IMR-90 (cell line): ENCODE data around the gene EPHB1. TPM values are rescaled to one million over a fixed set of nuclear protein-coding genes. Genes with fewer than 3 reads are reported as not detected.

ENCODE experiments used
- ATAC-seq: fragments of 200-7000 bp; cut with Tn5 transposase; 2 replicates; pipeline ENCODE4 v1.9.1; 2020; ENCODE audit warnings: low read depth, mild to moderate bottlenecking, moderate library complexity
- BruUV-seq: library from RNA; stranded (reverse); fragments of 400-500 nt; replicated peaks from 2 replicates; lab custom pipeline; 2021; lab: Mats Ljungman, UMichigan
- CTCF ChIA-PET: fragments of 300-600 bp; formaldehyde crosslinking; extraction: SDS; loops from one replicate; lab custom pipeline; 2021; ENCODE audit warnings: antibody characterized with exemption; lab: Yijun Ruan, JAX
- POLR2A ChIA-PET: fragments of 300-600 bp; sonication (Branson Sonifier 250); formaldehyde crosslinking; loops from one replicate; lab custom pipeline; 2022; ENCODE audit warnings: antibody characterized with exemption; ENCODE audit not compliant: unreplicated experiment; lab: Charles Lee
- DNase-seq: peaks from one replicate; pipeline ENCODE4 v3.0.0; 2013
- H2AFZ ChIP-seq: replicated peaks from 2 replicates; pipeline ENCODE3; 2013; ENCODE audit warnings: low read length, mild to moderate bottlenecking; ENCODE audit not compliant: poor library complexity
- H2AK5ac ChIP-seq: 2 replicates; pipeline ENCODE4 v1.6.1; 2013; ENCODE audit warnings: low read depth, low read length, inconsistent platforms
- H2AK9ac ChIP-seq: replicated peaks from 2 replicates; pipeline ENCODE3; 2013; ENCODE audit warnings: mild to moderate bottlenecking, low read depth, low read length, moderate library complexity; ENCODE audit not compliant: poor library complexity
- H2BK120ac ChIP-seq: 2 replicates; pipeline ENCODE4 v1.6.1; 2013; ENCODE audit warnings: low read depth, low read length, inconsistent platforms
- H2BK15ac ChIP-seq: 3 replicates; pipeline ENCODE4 v1.6.1; 2013; ENCODE audit warnings: low read depth, low read length, inconsistent platforms
- H2BK20ac ChIP-seq: 2 replicates; pipeline ENCODE4 v1.6.1; 2013; ENCODE audit warnings: low read depth, mild to moderate bottlenecking, inconsistent platforms, low read length, moderate library complexity
- H2BK5ac ChIP-seq: 2 replicates; pipeline ENCODE4 v1.6.1; 2013; ENCODE audit warnings: mild to moderate bottlenecking, low read depth, low read length, inconsistent platforms; ENCODE audit not compliant: poor library complexity, severe bottlenecking
- H3K14ac ChIP-seq: replicated peaks from 2 replicates; pipeline ENCODE4 v1.6.1; 2013; ENCODE audit warnings: low read depth, low read length, inconsistent platforms
- H3K18ac ChIP-seq: 2 replicates; pipeline ENCODE4 v1.6.1; 2013; ENCODE audit warnings: low read depth, low read length, control low read depth
- H3K23ac ChIP-seq: 2 replicates; pipeline ENCODE4 v1.6.1; 2013; ENCODE audit warnings: low read depth, low read length, inconsistent platforms
- H3K27ac ChIP-seq: 2 replicates; pipeline ENCODE4 v1.5.1; 2013; ENCODE audit warnings: mild to moderate bottlenecking, control low read depth, low read length; ENCODE audit not compliant: insufficient read depth
- H3K27me3 ChIP-seq: 2 replicates; pipeline ENCODE4 v1.6.1; 2013; ENCODE audit warnings: low read length; ENCODE audit not compliant: control insufficient read depth, insufficient read depth
- H3K36me3 ChIP-seq: 2 replicates; pipeline ENCODE4 v1.6.1; 2013; ENCODE audit warnings: low read length, mixed read lengths; ENCODE audit not compliant: control insufficient read depth, insufficient read depth
- H3K4ac ChIP-seq: 2 replicates; pipeline ENCODE4 v1.6.1; 2013; ENCODE audit warnings: low read depth, low read length, inconsistent platforms
- H3K4me1 ChIP-seq: 2 replicates; pipeline ENCODE4 v1.6.1; 2013; ENCODE audit warnings: low read length, mixed read lengths; ENCODE audit not compliant: control insufficient read depth, insufficient read depth
- H3K4me2 ChIP-seq: 2 replicates; pipeline ENCODE4 v1.6.1; 2013; ENCODE audit warnings: low read depth, mild to moderate bottlenecking, control low read depth, low read length, moderate library complexity
- H3K4me3 ChIP-seq: 2 replicates; pipeline ENCODE4 v1.5.1; 2013; ENCODE audit warnings: low read depth, mild to moderate bottlenecking, control low read depth, low read length, moderate library complexity; ENCODE audit not compliant: insufficient read depth
- H3K56ac ChIP-seq: 2 replicates; pipeline ENCODE4 v1.6.1; 2013; ENCODE audit warnings: low read length, inconsistent platforms; ENCODE audit not compliant: insufficient read depth; ENCODE audit errors: extremely low read depth
- H3K79me1 ChIP-seq, 2 experiments: 2 replicates each; pipeline ENCODE4 v1.6.1; 2013; ENCODE audit warnings: low read length in 2 of 2, inconsistent platforms in 1 of 2, low read depth in 1 of 2
- H3K9ac ChIP-seq: 2 replicates; pipeline ENCODE4 v1.6.1; 2013; ENCODE audit warnings: low read depth, low read length, control low read depth
- H3K9me1 ChIP-seq: 2 replicates; pipeline ENCODE4 v1.6.1; 2013; ENCODE audit warnings: low read length, inconsistent platforms; ENCODE audit not compliant: insufficient read depth
- H3K9me3 ChIP-seq: 2 replicates; pipeline ENCODE4 v1.6.1; 2013; ENCODE audit warnings: low read length; ENCODE audit not compliant: control insufficient read depth, insufficient read depth
- H4K20me1 ChIP-seq: 2 replicates; pipeline ENCODE4 v1.6.1; 2013; ENCODE audit warnings: low read length, inconsistent platforms; ENCODE audit not compliant: insufficient read depth
- H4K5ac ChIP-seq: 2 replicates; pipeline ENCODE4 v1.6.1; 2013; ENCODE audit warnings: mild to moderate bottlenecking, low read depth, low read length, control low read depth
- H4K8ac ChIP-seq, 2 experiments: 2 replicates each; pipeline ENCODE4 v1.6.1; 2013; ENCODE audit warnings: low read depth in 2 of 2, low read length in 2 of 2, control low read depth in 1 of 2, inconsistent platforms in 1 of 2
- H4K91ac ChIP-seq: 2 replicates; pipeline ENCODE4 v1.6.1; 2013; ENCODE audit warnings: low read depth, low read length, inconsistent platforms; ENCODE audit not compliant: insufficient read depth
- BHLHE40 ChIP-seq: fragments of 150-350 bp; IDR thresholded peaks from 2 replicates; pipeline ENCODE4 v1.6.1; 2016; ENCODE audit warnings: mild to moderate bottlenecking, low read depth, low read length
- CEBPB ChIP-seq: IDR thresholded peaks from 2 replicates; pipeline ENCODE4 v1.6.1; 2012; ENCODE audit warnings: low read depth, low read length, improper control_type of control experiment
- CHD1 ChIP-seq: IDR thresholded peaks from 2 replicates; pipeline ENCODE4 v1.6.1; 2012; ENCODE audit warnings: low read depth, low read length, improper control_type of control experiment
- CTCF ChIP-seq: conservative IDR thresholded peaks from 2 replicates; pipeline ENCODE4 v1.5.1; 2012; ENCODE audit warnings: mild to moderate bottlenecking, low read depth, low read length, improper control_type of control experiment
- FOS ChIP-seq: fragments of 150-350 bp; IDR thresholded peaks from 2 replicates; pipeline ENCODE4 v1.6.1; 2016; ENCODE audit warnings: low read depth, low read length
- MAFK ChIP-seq: IDR thresholded peaks from 2 replicates; pipeline ENCODE4 v1.6.1; 2012; ENCODE audit warnings: low read depth, low read length, improper control_type of control experiment
- MAZ ChIP-seq: IDR thresholded peaks from 2 replicates; pipeline ENCODE4 v1.6.1; 2012; ENCODE audit warnings: low read depth, mild to moderate bottlenecking, low read length, improper control_type of control experiment, moderate library complexity, borderline replicate concordance
- MXI1 ChIP-seq: IDR thresholded peaks from 2 replicates; pipeline ENCODE4 v1.6.1; 2012; ENCODE audit warnings: low read depth, mild to moderate bottlenecking, low read length, moderate library complexity, borderline replicate concordance
- NFE2L2 ChIP-seq: fragments of 150-350 bp; IDR thresholded peaks from 2 replicates; pipeline ENCODE4 v1.6.1; 2016; ENCODE audit warnings: low read depth, mild to moderate bottlenecking, low read length
- POLR2A ChIP-seq: IDR thresholded peaks from 2 replicates; pipeline ENCODE4 v1.6.1; 2012; ENCODE audit warnings: mild to moderate bottlenecking, low read depth, low read length
- RAD21 ChIP-seq: IDR thresholded peaks from 2 replicates; pipeline ENCODE4 v1.6.1; 2012; ENCODE audit warnings: low read length, improper control_type of control experiment
- RCOR1 ChIP-seq: IDR thresholded peaks from 2 replicates; pipeline ENCODE4 v1.6.1; 2012; ENCODE audit warnings: mild to moderate bottlenecking, low read length, improper control_type of control experiment; ENCODE audit not compliant: insufficient replicate concordance
- RFX5 ChIP-seq: IDR thresholded peaks from 2 replicates; pipeline ENCODE4 v1.8.0; 2012; ENCODE audit warnings: low read depth, mild to moderate bottlenecking, low read length, moderate library complexity
- USF2 ChIP-seq: fragments of 150-350 bp; IDR thresholded peaks from 2 replicates; pipeline ENCODE4 v1.6.1; 2017; ENCODE audit warnings: mild to moderate bottlenecking, antibody characterized with exemption, low read length, low read depth
- WGBS, 2 experiments: methylation state at CpG; one replicate each; pipeline versions ENCODE4 v1.1.5 to v1.1.7; 2013; ENCODE audit warnings: missing lambda C conversion rate in 2 of 2; ENCODE audit not compliant: insufficient read length in 1 of 2; ENCODE audit errors: extremely low coverage in 2 of 2; 5-methylcytosine and 5-hydroxymethylcytosine counted together
- dilution Hi-C: fragments of 300-500 bp; cut with HindIII; formaldehyde crosslinking; loops from one replicate; pipeline ENCODE4 v1.14.3; 2018; ENCODE audit warnings: low sequenced_read_pairs; ENCODE audit not compliant: unreplicated experiment
- in situ Hi-C: fragments of 300-500 bp; cut with MboI; formaldehyde crosslinking; loops from 3 replicates; pipeline ENCODE4 v1.14.3; 2019; ENCODE audit warnings: low sequenced_read_pairs, inconsistent platforms, mixed read lengths
- intact Hi-C: fragments of 100-400 bp; cut with micrococcal nuclease; formaldehyde crosslinking; loops from 2 replicates; pipeline ENCODE4 v1.10.0; 2022
- polyA plus RNA-seq, 3 experiments: library from polyadenylated mRNA; depleted of rRNA; stranded (reverse); fragments of >200 nt; gene quantifications; 2 replicates each; pipeline ENCODE4 v1.2.3, GENCODE V29; 2012; ENCODE audit warnings: low replicate concordance in 1 of 3
- total RNA-seq: library from RNA; depleted of rRNA; stranded (reverse); fragments of >200 nt; gene quantifications from 2 replicates; pipeline ENCODE4 v1.2.3, GENCODE V29; 2012

The EPHB1 gene
- total and polyA plus RNA-seq, 2 of the 4 experiments (the other 2 are of a cell fraction): 0.17 to 0.36 TPM

- Histone ChIP-seq H4K20me1 (no peaks in the 10 kb centered on the region), H4K5ac (no peak overlapping the region), H3K23ac (no peak overlapping the region), H2BK120ac (no peak overlapping the region), H3K9me1 (no peaks in the 10 kb centered on the region), H3K4me1 (no peaks in the 10 kb centered on the region), H3K4me3 (no peak overlapping the region), H2BK5ac (no peak overlapping the region), H3K14ac (no peak overlapping the region), H4K8ac (no peak overlapping the region), H3K36me3 (no peaks in the 10 kb centered on the region), H3K27me3 (no peaks in the 10 kb centered on the region), H2AK5ac (no peak overlapping the region), H3K27ac (no peak overlapping the region), H3K4me2 (no peak overlapping the region), H3K9me3 (no peaks in the 10 kb centered on the region), H3K18ac (no peak overlapping the region), H3K56ac (no peak overlapping the region), H3K4ac (no peak overlapping the region), H4K91ac (no peak overlapping the region), H2AK9ac (no peak overlapping the region), H3K79me1 (no peaks in the 10 kb centered on the region), H3K9ac (no peak overlapping the region), H2BK20ac (no peak overlapping the region), H2AFZ (no peak overlapping the region), H2BK15ac (no peak overlapping the region)
- CTCF ChIA-PET: no interaction called here
- no peak for TF ChIP-seq MXI1
- no peak for TF ChIP-seq RCOR1
- no peak for TF ChIP-seq MAZ
- no peak for TF ChIP-seq CTCF
- TF ChIP-seq MAFK: no peak
- no peak for TF ChIP-seq FOS
- no peak for TF ChIP-seq BHLHE40
- TF ChIP-seq CEBPB: no peak
- no peak for TF ChIP-seq POLR2A
- no peak for TF ChIP-seq RFX5
- TF ChIP-seq NFE2L2: no peak
- TF ChIP-seq USF2: no peak
- no peak for TF ChIP-seq CHD1
- TF ChIP-seq RAD21: no peak
- 10% methylated on average over 2 of the region's 3 CpGs; no CpG with 5 or more reads in 1 of the 2 experiments for whole genome bisulfite sequencing, 2 experiments
- ATAC-seq: no peak
- no TSS peak for BruUV-seq
- POLR2A ChIA-PET: no interaction called here
- no peak for DNase-seq
- intact Hi-C loops: no loop called here
- in situ Hi-C loops: no loop called here
- dilution Hi-C loops: no loop called here
These were observed 203.8 kb downstream of the EPHB1 start for GRCh38 chr3:134998855-134999254.
